ENCODE results near the gene NCOR1. TPM values are rescaled to one million over a fixed set of nuclear protein-coding genes. Genes with fewer than 3 reads are reported as not detected.

Gene NCOR1
- total and polyA plus RNA-seq, 9 of the 15 experiments (the other 6 are each of a cell fraction or from before 2014, with no cell fraction given) = 20.2 to 66.5 (median 50.9) TPM

DNA sequence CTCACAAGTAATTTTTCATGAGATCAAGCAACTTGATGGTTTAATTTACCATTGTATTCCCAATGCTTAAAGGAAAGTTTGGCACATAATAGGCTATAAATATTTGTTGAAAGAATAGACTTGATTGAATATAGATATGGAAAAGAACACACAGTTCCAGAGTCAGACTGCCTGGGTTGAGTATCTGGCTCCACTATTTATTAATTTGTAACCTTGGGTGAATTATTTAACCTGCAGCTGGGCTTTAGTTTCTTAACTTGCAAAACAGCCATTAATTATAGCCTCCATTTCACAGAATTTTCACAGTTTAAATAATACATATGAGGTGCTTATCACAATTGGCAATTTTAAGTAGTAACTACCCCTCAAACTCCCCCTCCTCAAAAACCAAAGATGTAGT is 73.6 kb downstream of the NCOR1 start:
- H3K4me1 ChIP-seq (replicated peaks in 1 of 2; ENCODE audit: control insufficient read depth in 2 of 2, insufficient read depth in 2 of 2, low read length in 2 of 2) = no peaks in the 10 kb centered on the region
- TSS peak; percentile 20 for BruUV-seq (replicated peaks)
- peaks cover 35% of the 10 kb centered on the region; the same call in 1 of the 3 replicates for H3K36me3 ChIP-seq (ENCODE audit: control insufficient read depth, insufficient read depth, low read length)
- no peak for TF ChIP-seq POLR3G (IDR thresholded peaks at IDR 0.05; ENCODE audit: extremely low read depth, insufficient read length, insufficient replicate concordance)
- TF ChIP-seq JUND (IDR thresholded peaks at IDR 0.05; ENCODE audit: borderline replicate concordance, low read depth, low read length) = no peak
- no peak for TF ChIP-seq JUND (tag; IDR thresholded peaks at IDR 0.05; ENCODE audit: borderline replicate concordance, low read depth, low read length)
- TF ChIP-seq GATA2 (CRISPR knock-in tag; IDR thresholded peaks at IDR 0.05) = no peak
- no peak for TF ChIP-seq PYGO2 (tag; IDR thresholded peaks at IDR 0.05)
- no peak for TF ChIP-seq TAF9B (IDR thresholded peaks at IDR 0.05; ENCODE audit: partially characterized antibody)
- TF ChIP-seq, protein P1, sequence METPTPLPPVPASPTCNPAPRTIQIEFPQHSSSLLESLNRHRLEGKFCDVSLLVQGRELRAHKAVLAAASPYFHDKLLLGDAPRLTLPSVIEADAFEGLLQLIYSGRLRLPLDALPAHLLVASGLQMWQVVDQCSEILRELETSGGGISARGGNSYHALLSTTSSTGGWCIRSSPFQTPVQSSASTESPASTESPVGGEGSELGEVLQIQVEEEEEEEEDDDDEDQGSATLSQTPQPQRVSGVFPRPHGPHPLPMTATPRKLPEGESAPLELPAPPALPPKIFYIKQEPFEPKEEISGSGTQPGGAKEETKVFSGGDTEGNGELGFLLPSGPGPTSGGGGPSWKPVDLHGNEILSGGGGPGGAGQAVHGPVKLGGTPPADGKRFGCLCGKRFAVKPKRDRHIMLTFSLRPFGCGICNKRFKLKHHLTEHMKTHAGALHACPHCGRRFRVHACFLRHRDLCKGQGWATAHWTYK (CRISPR knock-in tag; IDR thresholded peaks at IDR 0.05) = no peak
- TF ChIP-seq ESRRA (IDR thresholded peaks at IDR 0.05; ENCODE audit: borderline replicate concordance, low read depth) = no peak
- H3K9ac ChIP-seq (ENCODE audit: insufficient read depth in 1 of 2, low read depth in 2 of 2, low read length in 2 of 2) = no peak overlapping the region
- no peaks in the 10 kb centered on the region for H3K9me3 ChIP-seq (replicated peaks; ENCODE audit: control insufficient read depth, insufficient read depth, low read depth, low read length)
- FAIRE-seq (no peak), DNase-seq (ENCODE audit: extremely low read depth in 1 of 4, low spot score in 3 of 4) (no peak), ATAC-seq (no peak)
- H3K79me2 ChIP-seq (ENCODE audit: control insufficient read depth, insufficient read depth, low read length) = no peaks in the 10 kb centered on the region
- H3K4me3 ChIP-seq = no peak overlapping the region
- H3K27me3 ChIP-seq (ENCODE audit: control insufficient read depth in 2 of 2, insufficient read depth in 2 of 2, low read length in 2 of 2) = no peaks in the 10 kb centered on the region
- no peak overlapping the region for H2AFZ ChIP-seq (ENCODE audit: low read depth, low read length)
- intact Hi-C loops (cut with micrococcal nuclease) = no loop called here
- CTCF ChIA-PET (ENCODE audit: low intra/inter-chr PET ratio) = no interaction called here
- no peaks in the 10 kb centered on the region for H4K20me1 ChIP-seq (replicated peaks; ENCODE audit: control insufficient read depth, insufficient read depth, low read length)
- POLR2A ChIA-PET = no interaction called here
- H3K9me1 ChIP-seq (ENCODE audit: control insufficient read depth, insufficient read depth, low read length) = no peaks in the 10 kb centered on the region
- no peak overlapping the region for H3K27ac ChIP-seq (ENCODE audit: extremely low read depth, low read depth, low read length)
- in situ Hi-C loops (cut with MboI) = no loop called here
- no peak overlapping the region for H3K4me2 ChIP-seq (ENCODE audit: insufficient read depth, low read length)
